DOHH2 (cell line): ENCODE measurements around the gene AMDHD1.
A peak's percentile ranks its signal among the peaks of the same experiment; 100 is the strongest.

ENCODE experiments used
- H3F3A ChIP-seq: fragments of 200-600 bp; sonication (generic), shearing (Covaris generic); 2 replicates; pipeline ENCODE4 v1.6.0; 2016; ENCODE audit warnings: antibody characterized with exemption, mild to moderate bottlenecking; ENCODE audit not compliant: control insufficient read depth, insufficient read depth
- H3K27ac ChIP-seq: fragments of 200-600 bp; sonication (generic); 2 replicates; pipeline ENCODE4 v1.5.1; 2014; ENCODE audit warnings: low read depth, mild to moderate bottlenecking, low read length, moderate library complexity
- H3K27me3 ChIP-seq: fragments of 200-600 bp; sonication (generic); 2 replicates; pipeline ENCODE4 v1.6.1; 2014; ENCODE audit warnings: mild to moderate bottlenecking, low read length, mixed read lengths; ENCODE audit not compliant: control insufficient read depth
- H3K36me3 ChIP-seq: fragments of 200-600 bp; sonication (generic); 2 replicates; pipeline ENCODE4 v1.6.1; 2014; ENCODE audit warnings: mild to moderate bottlenecking, low read length, moderate library complexity, mixed read lengths; ENCODE audit not compliant: control insufficient read depth
- H3K4me1 ChIP-seq: fragments of 200-600 bp; sonication (generic); 2 replicates; pipeline ENCODE4 v1.6.1; 2014; ENCODE audit warnings: mild to moderate bottlenecking, low read length, mixed read lengths; ENCODE audit not compliant: control insufficient read depth
- H3K4me2 ChIP-seq: fragments of 200-600 bp; sonication (generic); 2 replicates; pipeline ENCODE4 v1.6.0; 2014; ENCODE audit warnings: mild to moderate bottlenecking, low read length, moderate library complexity
- H3K4me3 ChIP-seq: fragments of 200-600 bp; sonication (generic); 2 replicates; pipeline ENCODE4 v1.5.1; 2014; ENCODE audit warnings: mild to moderate bottlenecking, low read length, mixed read lengths
- H3K79me2 ChIP-seq: fragments of 200-600 bp; sonication (generic); 2 replicates; pipeline ENCODE4 v1.6.1; 2014; ENCODE audit warnings: mild to moderate bottlenecking, low read length, mixed read lengths; ENCODE audit not compliant: control insufficient read depth
- H3K9me2 ChIP-seq: fragments of 200-600 bp; sonication (generic); replicated peaks from 2 replicates; pipeline ENCODE4 v1.6.1; 2014; ENCODE audit warnings: mild to moderate bottlenecking, low read length, mixed read lengths; ENCODE audit not compliant: control insufficient read depth
- H3K9me3 ChIP-seq: fragments of 200-600 bp; sonication (generic); 2 replicates; pipeline ENCODE4 v1.6.1; 2014; ENCODE audit warnings: antibody characterized with exemption, low read length, mixed read lengths; ENCODE audit not compliant: control insufficient read depth, insufficient read depth
- H4K20me1 ChIP-seq: fragments of 200-600 bp; sonication (generic); 2 replicates; pipeline ENCODE4 v1.6.0; 2014; ENCODE audit warnings: low read depth, mild to moderate bottlenecking, antibody characterized with exemption, low read length, moderate library complexity; ENCODE audit not compliant: control insufficient read depth, insufficient read depth
- CTCF ChIP-seq: fragments of 200-600 bp; sonication (generic); IDR thresholded peaks from one replicate; pipeline ENCODE4 v1.5.1; 2014; ENCODE audit warnings: antibody characterized with exemption, mild to moderate bottlenecking, low read depth, low read length; ENCODE audit not compliant: poor library complexity, severe bottlenecking
- EZH2phosphoT487 ChIP-seq: fragments of 200-600 bp; sonication (generic); IDR thresholded peaks from 2 replicates; pipeline ENCODE4 v1.6.1; 2017; ENCODE audit warnings: borderline replicate concordance, mild to moderate bottlenecking, antibody characterized with exemption, low read length, moderate library complexity, mixed read lengths

Gene AMDHD1, protein sequence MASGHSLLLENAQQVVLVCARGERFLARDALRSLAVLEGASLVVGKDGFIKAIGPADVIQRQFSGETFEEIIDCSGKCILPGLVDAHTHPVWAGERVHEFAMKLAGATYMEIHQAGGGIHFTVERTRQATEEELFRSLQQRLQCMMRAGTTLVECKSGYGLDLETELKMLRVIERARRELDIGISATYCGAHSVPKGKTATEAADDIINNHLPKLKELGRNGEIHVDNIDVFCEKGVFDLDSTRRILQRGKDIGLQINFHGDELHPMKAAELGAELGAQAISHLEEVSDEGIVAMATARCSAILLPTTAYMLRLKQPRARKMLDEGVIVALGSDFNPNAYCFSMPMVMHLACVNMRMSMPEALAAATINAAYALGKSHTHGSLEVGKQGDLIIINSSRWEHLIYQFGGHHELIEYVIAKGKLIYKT

DNA sequence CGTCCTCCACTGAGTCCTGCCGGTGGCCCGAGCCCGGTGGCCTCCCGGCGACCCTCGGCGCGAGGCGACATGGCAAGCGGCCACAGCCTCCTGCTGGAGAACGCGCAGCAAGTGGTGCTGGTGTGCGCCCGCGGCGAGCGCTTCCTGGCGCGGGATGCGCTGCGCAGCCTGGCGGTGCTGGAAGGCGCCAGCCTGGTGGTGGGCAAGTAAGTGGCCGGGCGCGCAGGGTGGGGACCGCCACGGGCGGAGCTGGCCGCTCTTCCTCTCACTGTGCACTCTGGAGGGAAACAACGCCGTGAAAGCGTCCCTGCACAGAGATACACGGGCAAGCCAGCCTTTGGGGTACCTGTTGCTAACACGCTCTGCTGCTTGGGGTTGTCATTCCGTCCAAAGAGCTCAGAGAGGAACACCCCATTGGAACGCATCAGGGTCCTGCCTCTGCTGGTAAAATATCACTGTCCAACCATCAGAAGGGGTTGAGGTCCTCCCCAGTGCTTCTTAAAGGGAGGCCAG lies at the start of gene AMDHD1:
Gene AMDHD1, plus strand, starts transcription at position 2 of the 513 bp plus-strand sequence. Its CDS starts 68 bp downstream, at position 70.
- Histone ChIP-seq H3K4me1 (peaks cover 10% of the 10 kb centered on the region), H3K9me3 (no peaks in the 10 kb centered on the region), H4K20me1 (no peaks in the 10 kb centered on the region), H3F3A (no peaks in the 10 kb centered on the region), H3K4me3 (peak within 1 kb of the TSS; percentile 88), H3K9me2 (no peaks in the 10 kb centered on the region), H3K79me2 (peaks cover 6% of the 10 kb centered on the region; the same call in 1 of the 2 replicates), H3K27ac (peak within 1 kb of the TSS; percentile 45), H3K27me3 (peaks cover 7% of the 10 kb centered on the region; the same call in 1 of the 2 replicates), H3K4me2 (peak within 1 kb of the TSS; percentile 86), H3K36me3 (no peaks in the 10 kb centered on the region)
- TF ChIP-seq EZH2phosphoT487 (no peak), CTCF (peak; percentile 31)

- Histone ChIP-seq H3K27ac (no peak overlapping the region), H3F3A (no peaks in the 10 kb centered on the region), H3K27me3 (peaks cover 2% of the 10 kb centered on the region; the same call in 1 of the 2 replicates), H3K4me2 (no peak overlapping the region), H3K36me3 (no peaks in the 10 kb centered on the region), H3K4me1 (no peaks in the 10 kb centered on the region), H3K4me3 (no peak overlapping the region), H4K20me1 (no peaks in the 10 kb centered on the region), H3K9me2 (no peaks in the 10 kb centered on the region), H3K9me3 (no peaks in the 10 kb centered on the region), H3K79me2 (no peaks in the 10 kb centered on the region)
- no peak for TF ChIP-seq CTCF
- no peak for TF ChIP-seq EZH2phosphoT487
These were observed 46.3 kb upstream of the AMDHD1 start for GRCh38 chr12:95896846-95897245.

- no peaks in the 10 kb centered on the region for H4K20me1 ChIP-seq
- H3K9me3 ChIP-seq, result no peaks in the 10 kb centered on the region
- no peak overlapping the region for H3K27ac ChIP-seq
- H3K9me2 ChIP-seq, result no peaks in the 10 kb centered on the region
- no peaks in the 10 kb centered on the region for H3K36me3 ChIP-seq
- H3K4me1 ChIP-seq, result no peaks in the 10 kb centered on the region
- no peaks in the 10 kb centered on the region for H3F3A ChIP-seq
- no peak overlapping the region for H3K4me2 ChIP-seq
- no peaks in the 10 kb centered on the region for H3K79me2 ChIP-seq
- peaks cover 7% of the 10 kb centered on the region; the same call in 1 of the 2 replicates for H3K27me3 ChIP-seq
- TF ChIP-seq CTCF, result no peak
- no peak for TF ChIP-seq EZH2phosphoT487
- no peak overlapping the region for H3K4me3 ChIP-seq
These were observed 45.0 kb upstream of the AMDHD1 start for GRCh38 chr12:95898081-95898480.
